Choroid plexus epithelial cell (primary cell): ENCODE data around the gene GLS2.

Experiments
- DNase-seq: peaks from one replicate; pipeline ENCODE4 v3.0.0-alpha.2; 2010; ENCODE audit warnings: low read depth
- H3K4me3 ChIP-seq: 2 replicates; pipeline ENCODE4 v1.5.1; 2011; ENCODE audit warnings: low read depth, mild to moderate bottlenecking, control low read depth, low read length, moderate library complexity
- CTCF ChIP-seq: conservative IDR thresholded peaks from 2 replicates; pipeline ENCODE4 v1.5.1; 2011; ENCODE audit warnings: low read depth, mild to moderate bottlenecking, control low read depth, inconsistent platforms, low read length, moderate library complexity

GLS2 gene

GRCh38 chr12:56486694-56487093, 1.3 kb downstream of the GLS2 start:
- no peak for DNase-seq
- TF ChIP-seq CTCF = no peak
- H3K4me3 ChIP-seq = no peak overlapping the region

GRCh38 chr12:56484566-56484965, 3.4 kb downstream of the GLS2 start:
- no peak for TF ChIP-seq CTCF
- no peak overlapping the region for H3K4me3 ChIP-seq
- DNase-seq = no peak

DNA sequence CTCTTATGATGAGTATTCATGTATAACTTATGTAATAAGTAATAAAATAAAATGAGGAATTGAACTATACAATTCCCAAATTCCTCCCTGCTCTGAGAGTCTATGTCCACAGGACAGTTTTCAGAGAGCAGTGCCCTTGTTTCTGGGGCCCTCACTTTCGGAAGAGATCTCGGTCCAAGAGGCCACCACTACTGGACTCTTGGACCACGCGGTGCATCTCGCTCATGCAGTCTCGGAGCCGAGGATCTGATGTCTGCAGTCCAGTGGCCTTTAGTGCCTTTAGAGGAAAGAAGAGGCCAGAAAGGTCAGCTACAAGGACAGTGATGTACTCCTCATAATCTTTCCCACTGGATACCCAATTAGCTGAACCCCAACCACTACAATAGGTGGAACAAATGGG, 8.3 kb downstream of the GLS2 start:
- no peak for DNase-seq
- no peak overlapping the region for H3K4me3 ChIP-seq
- no peak for TF ChIP-seq CTCF

DNA sequence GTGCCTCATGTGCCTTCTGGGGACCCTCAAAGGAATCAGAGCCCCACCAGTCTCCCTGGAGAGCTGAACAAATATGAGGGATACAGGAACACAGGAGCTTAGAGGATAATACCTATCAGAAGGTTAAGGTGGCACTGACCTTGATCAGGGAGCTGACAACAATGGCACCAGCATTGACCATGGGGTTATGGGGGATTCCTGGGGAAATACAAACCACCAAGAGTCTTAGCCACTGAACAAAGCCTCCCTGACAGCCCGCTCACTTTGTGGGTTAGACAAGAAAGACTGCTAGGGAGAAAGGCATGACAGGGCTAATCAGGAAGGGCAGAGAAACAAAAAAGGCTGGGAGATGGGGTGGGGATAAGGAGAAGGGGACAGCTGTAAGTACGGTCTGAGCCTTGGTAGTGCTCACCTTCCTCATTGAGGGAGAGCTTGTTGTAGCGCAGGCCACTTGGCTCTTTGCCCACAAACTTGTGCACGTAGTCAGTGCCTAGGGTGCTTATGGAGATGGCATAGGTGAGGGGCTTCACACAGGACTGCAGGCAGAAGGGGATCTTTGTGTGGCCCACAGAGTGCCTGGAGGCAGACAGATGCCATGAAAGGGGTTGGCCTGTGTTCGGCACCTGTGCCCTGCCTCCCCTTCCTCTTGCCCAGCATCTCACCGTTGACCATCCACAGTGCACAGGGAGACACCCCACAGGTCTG, 10.3 kb downstream of the GLS2 start:
- no peak overlapping the region for H3K4me3 ChIP-seq
- no peak for TF ChIP-seq CTCF
- DNase-seq = no peak

- no peak overlapping the region for H3K4me3 ChIP-seq
- DNase-seq = no peak
- TF ChIP-seq CTCF = no peak
Measured at GRCh38 chr12:56476972-56477432, 11.0 kb downstream of the GLS2 start.

- no peak for DNase-seq
- TF ChIP-seq CTCF = no peak
- no peak overlapping the region for H3K4me3 ChIP-seq
Measured at GRCh38 chr12:56476143-56476542, 11.8 kb downstream of the GLS2 start.

DNA sequence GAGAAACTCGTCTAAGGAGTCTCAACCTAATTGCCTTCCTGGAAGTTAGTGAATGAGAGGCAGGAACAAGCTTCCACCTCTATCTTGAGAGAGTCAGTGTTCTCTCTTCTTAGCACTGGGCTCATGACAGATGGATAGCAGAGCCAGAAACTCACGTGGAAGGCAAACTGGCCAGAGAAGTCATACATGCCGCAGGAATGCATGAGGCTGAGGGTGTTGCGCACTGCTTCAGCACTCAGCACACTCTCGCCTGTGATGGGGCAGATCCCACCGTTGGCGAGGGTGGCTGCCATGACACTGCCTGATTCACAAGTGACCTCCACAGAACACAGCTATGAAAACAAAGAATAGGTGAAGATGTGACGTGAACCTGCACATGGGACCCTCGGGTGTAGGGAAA, 13.6 kb downstream of the GLS2 start:
- H3K4me3 ChIP-seq = no peak overlapping the region
- no peak for TF ChIP-seq CTCF
- no peak for DNase-seq
